ENCODE measurements around the gene TTLL6.

The TTLL6 gene

DNA sequence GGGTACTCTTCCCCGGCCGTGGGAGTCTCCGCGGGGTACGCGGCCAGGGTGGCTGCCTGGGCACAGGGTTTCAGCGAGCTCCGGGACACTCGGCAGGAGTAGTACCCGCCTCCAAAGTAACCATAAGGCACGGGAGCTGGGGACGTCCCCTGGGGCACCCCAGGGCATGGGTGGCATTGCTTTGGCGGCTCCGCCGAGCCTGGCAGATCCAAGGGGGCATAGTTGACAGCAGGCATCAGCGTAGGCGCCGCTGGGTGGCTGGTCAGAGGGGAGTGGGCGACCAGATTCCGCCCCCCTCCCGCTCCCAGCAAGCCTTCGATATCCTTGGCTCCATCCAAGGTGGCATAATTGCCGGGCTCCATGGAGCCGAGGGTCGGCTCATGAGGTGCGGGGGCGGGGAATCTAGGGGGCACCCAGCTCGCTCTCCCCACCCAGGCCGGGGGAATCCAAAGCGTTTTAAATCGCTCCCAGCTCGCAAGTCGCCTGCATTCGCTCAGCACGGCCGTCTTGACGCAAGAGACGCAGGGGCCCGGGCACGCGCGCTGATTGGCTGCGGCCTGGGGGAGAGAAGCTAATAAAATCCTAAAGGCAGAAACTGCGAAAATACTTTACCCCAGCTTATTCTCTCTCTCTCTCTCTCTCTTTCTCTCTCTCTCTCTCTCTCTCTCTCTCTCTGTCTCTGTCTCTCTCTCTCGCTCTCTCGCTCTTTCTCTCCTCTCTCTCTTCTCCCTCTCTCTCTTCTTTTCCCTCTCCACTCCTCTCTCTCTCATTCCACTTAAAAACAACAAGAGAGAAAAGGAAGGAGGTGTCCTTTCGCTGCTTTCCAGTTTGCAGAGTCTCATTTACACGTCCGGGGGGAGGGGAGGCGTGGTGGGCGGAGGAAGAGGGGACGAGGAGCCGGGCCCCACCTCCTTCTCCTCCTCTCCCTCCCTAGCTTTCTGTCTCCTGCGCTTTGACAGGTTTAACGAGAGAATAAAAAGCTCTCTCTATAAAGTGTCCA, 88.5 kb downstream of the TTLL6 start, which contains the start of gene HOXB13 (continued):
- TF ChIP-seq ZNF621 (tag by site-specific recombination; IDR thresholded peaks at IDR 0.05), result no peak
- TF ChIP-seq ZFP69B (tag by site-specific recombination; IDR thresholded peaks at IDR 0.05), result peak; percentile 100
- TF ChIP-seq KLF8 (tag by site-specific recombination; IDR thresholded peaks at IDR 0.05), result peak; percentile 97
- TF ChIP-seq MYNN (tag by site-specific recombination; IDR thresholded peaks at IDR 0.05; ENCODE audit: borderline replicate concordance), result peak; percentile 75; the same call in 1 of the 2 replicates
- peak; percentile 84 for TF ChIP-seq ZFHX2 (tag by site-specific recombination; conservative IDR thresholded peaks at IDR 0.05)
- no peak for TF ChIP-seq ZNF214 (tag by site-specific recombination; IDR thresholded peaks at IDR 0.05; ENCODE audit: borderline replicate concordance)
- no peak for TF ChIP-seq ZNF837 (tag by site-specific recombination; IDR thresholded peaks at IDR 0.05)
- TF ChIP-seq, protein P1, sequence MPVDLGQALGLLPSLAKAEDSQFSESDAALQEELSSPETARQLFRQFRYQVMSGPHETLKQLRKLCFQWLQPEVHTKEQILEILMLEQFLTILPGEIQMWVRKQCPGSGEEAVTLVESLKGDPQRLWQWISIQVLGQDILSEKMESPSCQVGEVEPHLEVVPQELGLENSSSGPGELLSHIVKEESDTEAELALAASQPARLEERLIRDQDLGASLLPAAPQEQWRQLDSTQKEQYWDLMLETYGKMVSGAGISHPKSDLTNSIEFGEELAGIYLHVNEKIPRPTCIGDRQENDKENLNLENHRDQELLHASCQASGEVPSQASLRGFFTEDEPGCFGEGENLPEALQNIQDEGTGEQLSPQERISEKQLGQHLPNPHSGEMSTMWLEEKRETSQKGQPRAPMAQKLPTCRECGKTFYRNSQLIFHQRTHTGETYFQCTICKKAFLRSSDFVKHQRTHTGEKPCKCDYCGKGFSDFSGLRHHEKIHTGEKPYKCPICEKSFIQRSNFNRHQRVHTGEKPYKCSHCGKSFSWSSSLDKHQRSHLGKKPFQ (tag by site-specific recombination; IDR thresholded peaks at IDR 0.05), result peak; percentile 83
- TF ChIP-seq TCF7L2 (IDR thresholded peaks at IDR 0.05; ENCODE audit: borderline replicate concordance, low read depth, low read length), result no peak
- TF ChIP-seq ZNF433 (tag by site-specific recombination; IDR thresholded peaks at IDR 0.05; ENCODE audit: low read depth), result no peak
- peak; percentile 15; the same call in 1 of the 2 replicates for TF ChIP-seq ZNF138 (tag by site-specific recombination; IDR thresholded peaks at IDR 0.05; ENCODE audit: borderline replicate concordance)
- TF ChIP-seq, protein P2, sequence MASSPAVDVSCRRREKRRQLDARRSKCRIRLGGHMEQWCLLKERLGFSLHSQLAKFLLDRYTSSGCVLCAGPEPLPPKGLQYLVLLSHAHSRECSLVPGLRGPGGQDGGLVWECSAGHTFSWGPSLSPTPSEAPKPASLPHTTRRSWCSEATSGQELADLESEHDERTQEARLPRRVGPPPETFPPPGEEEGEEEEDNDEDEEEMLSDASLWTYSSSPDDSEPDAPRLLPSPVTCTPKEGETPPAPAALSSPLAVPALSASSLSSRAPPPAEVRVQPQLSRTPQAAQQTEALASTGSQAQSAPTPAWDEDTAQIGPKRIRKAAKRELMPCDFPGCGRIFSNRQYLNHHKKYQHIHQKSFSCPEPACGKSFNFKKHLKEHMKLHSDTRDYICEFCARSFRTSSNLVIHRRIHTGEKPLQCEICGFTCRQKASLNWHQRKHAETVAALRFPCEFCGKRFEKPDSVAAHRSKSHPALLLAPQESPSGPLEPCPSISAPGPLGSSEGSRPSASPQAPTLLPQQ (tag by site-specific recombination; IDR thresholded peaks at IDR 0.05), result peak; percentile 100
- no peak for TF ChIP-seq OSR2 (tag by site-specific recombination; IDR thresholded peaks at IDR 0.05)
- no peak for TF ChIP-seq ZFP41 (tag by site-specific recombination; IDR thresholded peaks at IDR 0.05; ENCODE audit: borderline replicate concordance)
- TF ChIP-seq ZNF292 (tag by site-specific recombination; IDR thresholded peaks at IDR 0.05; ENCODE audit: borderline replicate concordance, low read depth), result no peak
- peak; percentile 76; the same call in 1 of the 2 replicates for TF ChIP-seq ZNF791 (tag by site-specific recombination; IDR thresholded peaks at IDR 0.05)
- no peak for TF ChIP-seq ZNF174 (tag by site-specific recombination; IDR thresholded peaks at IDR 0.05)
- TF ChIP-seq WT1 (tag by site-specific recombination; IDR thresholded peaks at IDR 0.05), result peak; percentile 85
- peak; percentile 70 for TF ChIP-seq ZIC2 (tag by site-specific recombination; IDR thresholded peaks at IDR 0.05)
- TF ChIP-seq HOXD13 (CRISPR knock-in tag; IDR thresholded peaks at IDR 0.05; ENCODE audit: borderline replicate concordance), result peak; percentile 88
- TF ChIP-seq ZSCAN16 (tag by site-specific recombination; IDR thresholded peaks at IDR 0.05), result peak; percentile 75
- TF ChIP-seq ZNF473 (tag by site-specific recombination; IDR thresholded peaks at IDR 0.05), result no peak
- peak; percentile 93 for TF ChIP-seq ZBTB21 (tag by site-specific recombination; IDR thresholded peaks at IDR 0.05)
- no peak for TF ChIP-seq ZNF571 (tag by site-specific recombination; IDR thresholded peaks at IDR 0.05)
- TF ChIP-seq, protein P3, sequence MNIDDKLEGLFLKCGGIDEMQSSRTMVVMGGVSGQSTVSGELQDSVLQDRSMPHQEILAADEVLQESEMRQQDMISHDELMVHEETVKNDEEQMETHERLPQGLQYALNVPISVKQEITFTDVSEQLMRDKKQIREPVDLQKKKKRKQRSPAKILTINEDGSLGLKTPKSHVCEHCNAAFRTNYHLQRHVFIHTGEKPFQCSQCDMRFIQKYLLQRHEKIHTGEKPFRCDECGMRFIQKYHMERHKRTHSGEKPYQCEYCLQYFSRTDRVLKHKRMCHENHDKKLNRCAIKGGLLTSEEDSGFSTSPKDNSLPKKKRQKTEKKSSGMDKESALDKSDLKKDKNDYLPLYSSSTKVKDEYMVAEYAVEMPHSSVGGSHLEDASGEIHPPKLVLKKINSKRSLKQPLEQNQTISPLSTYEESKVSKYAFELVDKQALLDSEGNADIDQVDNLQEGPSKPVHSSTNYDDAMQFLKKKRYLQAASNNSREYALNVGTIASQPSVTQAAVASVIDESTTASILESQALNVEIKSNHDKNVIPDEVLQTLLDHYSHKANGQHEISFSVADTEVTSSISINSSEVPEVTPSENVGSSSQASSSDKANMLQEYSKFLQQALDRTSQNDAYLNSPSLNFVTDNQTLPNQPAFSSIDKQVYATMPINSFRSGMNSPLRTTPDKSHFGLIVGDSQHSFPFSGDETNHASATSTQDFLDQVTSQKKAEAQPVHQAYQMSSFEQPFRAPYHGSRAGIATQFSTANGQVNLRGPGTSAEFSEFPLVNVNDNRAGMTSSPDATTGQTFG (tag by site-specific recombination; IDR thresholded peaks at IDR 0.05; ENCODE audit: borderline replicate concordance), result peak; percentile 70; the same call in 1 of the 2 replicates
- TF ChIP-seq MEIS1 (CRISPR knock-in tag; IDR thresholded peaks at IDR 0.05; ENCODE audit: borderline replicate concordance), result no peak
- TF ChIP-seq ZNF157 (tag by site-specific recombination; IDR thresholded peaks at IDR 0.05), result peak; percentile 61
- no peak for TF ChIP-seq ZNF560 (tag by site-specific recombination; IDR thresholded peaks at IDR 0.05; ENCODE audit: borderline replicate concordance)
- TF ChIP-seq, protein P4, sequence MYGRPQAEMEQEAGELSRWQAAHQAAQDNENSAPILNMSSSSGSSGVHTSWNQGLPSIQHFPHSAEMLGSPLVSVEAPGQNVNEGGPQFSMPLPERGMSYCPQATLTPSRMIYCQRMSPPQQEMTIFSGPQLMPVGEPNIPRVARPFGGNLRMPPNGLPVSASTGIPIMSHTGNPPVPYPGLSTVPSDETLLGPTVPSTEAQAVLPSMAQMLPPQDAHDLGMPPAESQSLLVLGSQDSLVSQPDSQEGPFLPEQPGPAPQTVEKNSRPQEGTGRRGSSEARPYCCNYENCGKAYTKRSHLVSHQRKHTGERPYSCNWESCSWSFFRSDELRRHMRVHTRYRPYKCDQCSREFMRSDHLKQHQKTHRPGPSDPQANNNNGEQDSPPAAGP (tag by site-specific recombination; IDR thresholded peaks at IDR 0.05), result peak; percentile 93
- TF ChIP-seq SETDB1 (IDR thresholded peaks at IDR 0.05; ENCODE audit: insufficient read length, low read length), result no peak
- peak; percentile 86; the same call in 1 of the 2 replicates for TF ChIP-seq MZF1 (tag by site-specific recombination; IDR thresholded peaks at IDR 0.05; ENCODE audit: borderline replicate concordance)
- TF ChIP-seq, protein P5, sequence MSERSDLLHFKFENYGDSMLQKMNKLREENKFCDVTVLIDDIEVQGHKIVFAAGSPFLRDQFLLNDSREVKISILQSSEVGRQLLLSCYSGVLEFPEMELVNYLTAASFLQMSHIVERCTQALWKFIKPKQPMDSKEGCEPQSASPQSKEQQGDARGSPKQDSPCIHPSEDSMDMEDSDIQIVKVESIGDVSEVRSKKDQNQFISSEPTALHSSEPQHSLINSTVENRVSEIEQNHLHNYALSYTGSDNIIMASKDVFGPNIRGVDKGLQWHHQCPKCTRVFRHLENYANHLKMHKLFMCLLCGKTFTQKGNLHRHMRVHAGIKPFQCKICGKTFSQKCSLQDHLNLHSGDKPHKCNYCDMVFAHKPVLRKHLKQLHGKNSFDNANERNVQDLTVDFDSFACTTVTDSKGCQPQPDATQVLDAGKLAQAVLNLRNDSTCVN (tag by site-specific recombination; optimal IDR thresholded peaks at IDR 0.05), result peak; percentile 66

Measured in HEK293 (cell line).